ENCODE results near the gene SLFN12L.
A peak's percentile ranks its signal among the peaks of the same experiment; 100 is the strongest.
"Not testable (repeated sequence)": the region's sequence is repeated elsewhere in the genome, so short reads cannot be mapped to it uniquely, and the experiment has no call there.

The SLFN12L gene

GRCh38 chr17:35537601-35538141 is at the start of gene SLFN12L:
SLFN12L (minus strand) TSS chr17:35537678; CDS start chr17:35522364, 15,314 bp downstream.
- no peak for DNase-seq

- no peak for DNase-seq
Measured at GRCh38 chr17:35586569-35587073, 49.1 kb upstream of the SLFN12L start.

- no peak for DNase-seq
Measured at GRCh38 chr17:35584061-35584460, 46.6 kb upstream of the SLFN12L start.

GRCh38 chr17:35578929-35579432 is 41.5 kb upstream of the SLFN12L start:
- no peak for DNase-seq

- peak; percentile 86 to 88 for DNase-seq
Measured at GRCh38 chr17:35578197-35578928, 40.9 kb upstream of the SLFN12L start, which contains the start of gene PEX12. PEX12 (minus strand) TSS chr17:35578571; CDS start chr17:35578021, 550 bp downstream.

- no peak for DNase-seq
Measured at GRCh38 chr17:35577830-35578196, 40.3 kb upstream of the SLFN12L start.

- DNase-seq = no peak
Measured at GRCh38 chr17:35575759-35576158, 38.3 kb upstream of the SLFN12L start.

- DNase-seq = no peak
Measured at GRCh38 chr17:35569405-35569804, 31.9 kb upstream of the SLFN12L start.

- DNase-seq = peak; percentile 51 to 56
Measured at GRCh38 chr17:35568561-35568960, 31.1 kb upstream of the SLFN12L start.

- DNase-seq = no peak
Measured at GRCh38 chr17:35566968-35567367, 29.5 kb upstream of the SLFN12L start.

- not testable (repeated sequence) for DNase-seq
Measured at GRCh38 chr17:35563181-35563580, 25.7 kb upstream of the SLFN12L start.

- no peak for DNase-seq
Measured at GRCh38 chr17:35560703-35561102, 23.2 kb upstream of the SLFN12L start, which contains the start of gene SLFN14. SLFN14 (minus strand) TSS chr17:35560819; CDS start chr17:35558062, 2,757 bp downstream.

- DNase-seq = no peak
Measured at GRCh38 chr17:35559495-35560210, 22.2 kb upstream of the SLFN12L start.

GRCh38 chr17:35557353-35557752 is 19.9 kb upstream of the SLFN12L start:
- DNase-seq = no peak

- DNase-seq = no peak
Measured at GRCh38 chr17:35555691-35556090, 18.2 kb upstream of the SLFN12L start.

GRCh38 chr17:35554668-35555067 is 17.2 kb upstream of the SLFN12L start:
- DNase-seq = no peak

- no peak for DNase-seq
Measured at GRCh38 chr17:35553310-35553709, 15.8 kb upstream of the SLFN12L start.

GRCh38 chr17:35548978-35549377 is 11.5 kb upstream of the SLFN12L start:
- DNase-seq = no peak

GRCh38 chr17:35548208-35548810 is 10.8 kb upstream of the SLFN12L start:
- DNase-seq = no peak

- DNase-seq = no peak
Measured at GRCh38 chr17:35546487-35546886, 9.0 kb upstream of the SLFN12L start.

- DNase-seq = no peak
Measured at GRCh38 chr17:35545150-35545549, 7.7 kb upstream of the SLFN12L start.

- no peak for DNase-seq
Measured at GRCh38 chr17:35543856-35544255, 6.4 kb upstream of the SLFN12L start.

- no peak for DNase-seq
Measured at GRCh38 chr17:35542990-35543389, 5.5 kb upstream of the SLFN12L start.
